Endothelial cell of umbilical vein (primary cell): ENCODE results near the gene DYNLT2. TPM values are rescaled to one million over a fixed set of nuclear protein-coding genes. Genes with fewer than 3 reads are reported as not detected.
"Not testable (repeated sequence)": the region's sequence is repeated elsewhere in the genome, so short reads cannot be mapped to it uniquely, and the experiment has no call there.

Experiments
- BruUV-seq: library from RNA; stranded (reverse); fragments of 400-500 nt; replicated peaks from 2 replicates; lab custom pipeline; 2021; lab: Mats Ljungman, UMichigan
- CTCF ChIA-PET: fragments of 300-600, 350-600 bp; sonication (Branson Sonifier 250); formaldehyde crosslinking; loops from one replicate; lab custom pipeline; 2021; ENCODE audit warnings: antibody characterized with exemption, inconsistent platforms; lab: Charles Lee
- POLR2A ChIA-PET: fragments of 300-600, 350-600 bp; sonication (Branson Sonifier 250); formaldehyde crosslinking; loops from one replicate; lab custom pipeline; 2021; ENCODE audit warnings: antibody characterized with exemption, inconsistent platforms; lab: Charles Lee
- DNase-seq: peaks from one replicate; pipeline ENCODE4 v3.0.0-alpha.2; 2011; ENCODE audit warnings: low read depth, low spot score
- FAIRE-seq: peaks from 2 replicates; lab custom pipeline; 2011; peaks lifted over from hg19 to GRCh38; lab: Jason Lieb, UNC
- H2AFZ ChIP-seq: 2 replicates; pipeline ENCODE4 v1.6.0; 2012; ENCODE audit warnings: low read depth, low read length, control low read depth, inconsistent platforms
- H3K27ac ChIP-seq: 2 replicates; pipeline ENCODE4 v1.5.1; 2011; ENCODE audit warnings: low read depth, mild to moderate bottlenecking, control low read depth, low read length, moderate library complexity; ENCODE audit not compliant: insufficient read depth
- H3K27me3 ChIP-seq, 2 experiments: 2 replicates each; pipeline versions ENCODE4 v1.6.0 to v1.6.1; 2011; ENCODE audit warnings: low read length in 2 of 2, mixed read lengths in 1 of 2; ENCODE audit not compliant: control insufficient read depth in 2 of 2, insufficient read depth in 2 of 2
- H3K36me3 ChIP-seq, 2 experiments: 2 replicates in 1 of 2; 3 replicates in 1 of 2; pipeline ENCODE4 v1.5.1; 2011; ENCODE audit warnings: low read length in 2 of 2, mild to moderate bottlenecking in 1 of 2, moderate library complexity in 1 of 2; ENCODE audit not compliant: control insufficient read depth in 2 of 2, insufficient read depth in 2 of 2; ENCODE audit errors: extremely low read depth in 1 of 2
- H3K4me1 ChIP-seq: 3 replicates; pipeline ENCODE4 v1.5.1; 2011; ENCODE audit warnings: mild to moderate bottlenecking, low read length; ENCODE audit not compliant: control insufficient read depth, insufficient read depth; ENCODE audit errors: extremely low read depth
- H3K4me2 ChIP-seq: 2 replicates; pipeline ENCODE4 v1.6.1; 2011; ENCODE audit warnings: low read length, control low read depth, mixed read lengths; ENCODE audit not compliant: insufficient read depth
- H3K4me3 ChIP-seq, 3 experiments: fragments of 200-600 bp in 1 of 3; sonication (generic), shearing (Covaris generic) in 1 of 3; replicated peaks in 1 of 3; 2 replicates each; pipeline ENCODE4 v1.5.1; 2011 to 2016; ENCODE audit warnings: control low read depth in 3 of 3, low read length in 3 of 3, mild to moderate bottlenecking in 2 of 3, inconsistent platforms in 1 of 3, low read depth in 1 of 3, moderate library complexity in 1 of 3; ENCODE audit not compliant: insufficient read depth in 1 of 3
- H3K79me2 ChIP-seq: 2 replicates; pipeline ENCODE4 v1.6.0; 2012; ENCODE audit warnings: low read length, inconsistent platforms; ENCODE audit not compliant: control insufficient read depth, insufficient read depth
- H3K9ac ChIP-seq: replicated peaks from 2 replicates; pipeline ENCODE3; 2011; ENCODE audit warnings: low read length, control low read depth; ENCODE audit not compliant: insufficient read depth; ENCODE audit errors: extremely low read depth
- H3K9me1 ChIP-seq: replicated peaks from 3 replicates; pipeline ENCODE4 v1.6.0; 2011; ENCODE audit warnings: mild to moderate bottlenecking, low read length; ENCODE audit not compliant: control insufficient read depth, insufficient read depth; ENCODE audit errors: extremely low read depth
- H3K9me3 ChIP-seq: replicated peaks from 2 replicates; pipeline ENCODE4 v1.5.1; 2012; ENCODE audit warnings: low read length, inconsistent platforms; ENCODE audit not compliant: control insufficient read depth, insufficient read depth
- H4K20me1 ChIP-seq: replicated peaks from 2 replicates; pipeline ENCODE3; 2011; ENCODE audit warnings: mild to moderate bottlenecking, low read length; ENCODE audit not compliant: control insufficient read depth, insufficient read depth; ENCODE audit errors: extremely low read depth
- EZH2 ChIP-seq: IDR thresholded peaks from 2 replicates; pipeline ENCODE4 v1.6.1; 2012; ENCODE audit warnings: borderline replicate concordance, low read depth, mild to moderate bottlenecking, moderate library complexity, low read length, inconsistent platforms; ENCODE audit not compliant: severe bottlenecking
- FOS ChIP-seq: IDR thresholded peaks from 2 replicates; pipeline ENCODE4 v1.6.1; 2011; ENCODE audit warnings: mild to moderate bottlenecking, low read length, moderate library complexity, borderline replicate concordance; ENCODE audit not compliant: insufficient read depth
- GATA2 ChIP-seq: IDR thresholded peaks from 2 replicates; pipeline ENCODE4 v1.7.0; 2011; ENCODE audit warnings: low read depth, mild to moderate bottlenecking, moderate library complexity, mixed read lengths, low read length; ENCODE audit not compliant: insufficient read length, insufficient read depth
- JUN ChIP-seq: IDR thresholded peaks from 2 replicates; pipeline ENCODE4 v1.6.1; 2011; ENCODE audit warnings: borderline replicate concordance, low read depth; ENCODE audit not compliant: insufficient read length, insufficient read depth
- MYC ChIP-seq: IDR thresholded peaks from one replicate; pipeline ENCODE4 v1.6.1; 2011; ENCODE audit warnings: mild to moderate bottlenecking, low read depth, low read length
- POLR2A ChIP-seq: IDR thresholded peaks from 2 replicates; pipeline ENCODE4 v1.6.1; 2012; ENCODE audit warnings: low read depth, mild to moderate bottlenecking, control low read depth, low read length
- POLR2AphosphoS5 ChIP-seq: IDR thresholded peaks from 2 replicates; pipeline ENCODE4 v1.6.1; 2012; ENCODE audit warnings: low read depth, mild to moderate bottlenecking, control low read depth, low read length, moderate library complexity; ENCODE audit not compliant: insufficient read depth
- dilution Hi-C: fragments of 300-500 bp; cut with MboI; formaldehyde crosslinking; loops from one replicate; pipeline ENCODE4 v1.15.0; 2019; ENCODE audit warnings: low sequenced_read_pairs; ENCODE audit not compliant: extremely low pct_ligation_motif_present
- intact Hi-C: fragments of 100-400 bp; cut with micrococcal nuclease; formaldehyde crosslinking; loops from one replicate; pipeline ENCODE4 v1.10.0; 2022
- polyA plus RNA-seq, 4 experiments: library from polyadenylated mRNA; depleted of rRNA in 3 of 4; stranded (reverse) in 3 of 4; unstranded in 1 of 4; fragments of >200 nt; gene quantifications; 2 replicates each; pipeline versions ENCODE4 v1.2.1 to v1.2.3, GENCODE V29; 2011 to 2012; ENCODE audit warnings: missing spikeins in 1 of 4
- total RNA-seq: library from RNA; stranded (reverse); gene quantifications from 2 replicates; pipeline ENCODE4 v1.2.3, GENCODE V29; 2021
- TF ChIP-seq, protein P1 (sequence below): IDR thresholded peaks from 2 replicates; pipeline ENCODE4 v1.6.1; 2011; ENCODE audit not compliant: insufficient read depth, insufficient read length
- TF ChIP-seq, protein P2 (sequence below), 2 donors: IDR thresholded peaks; 1 replicate in 1 of 2; 2 replicates in 1 of 2; pipeline ENCODE4 v1.5.1; 2011; ENCODE audit warnings: low read length in 2 of 2, mild to moderate bottlenecking in 2 of 2, moderate library complexity in 2 of 2, control low read depth in 1 of 2, inconsistent platforms in 1 of 2, low read depth in 1 of 2; ENCODE audit not compliant: insufficient read depth in 1 of 2; ENCODE audit errors: extremely low read depth in 1 of 2

DYNLT2 gene
- total and polyA plus RNA-seq, 2 donors (not counting 3 experiments of a cell fraction or from before 2014, with no cell fraction given) = 0.39 to 0.88 TPM

DNA sequence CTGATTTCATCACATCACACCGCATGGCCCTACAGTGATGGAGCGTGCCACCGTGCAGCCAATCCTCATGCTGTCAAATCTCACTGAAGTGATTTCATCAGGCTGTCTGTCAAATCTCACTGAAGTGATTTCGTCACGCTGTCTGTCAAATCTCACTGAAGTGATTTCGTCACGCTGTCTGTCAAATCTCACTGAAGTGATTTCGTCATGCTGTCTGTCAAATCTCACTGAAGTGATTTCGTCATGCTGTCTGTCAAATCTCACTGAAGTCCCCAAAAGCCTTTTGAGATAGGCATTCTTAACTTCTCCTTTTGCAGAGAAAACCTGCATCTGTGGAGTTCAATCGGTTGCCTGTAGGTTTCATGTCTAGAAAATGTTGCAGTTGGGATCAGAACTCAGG lies 14.4 kb upstream of the DYNLT2 start:
- H3K4me3 ChIP-seq, H3K9me1 ChIP-seq, DNase-seq, H3K4me2 ChIP-seq, H3K27me3 ChIP-seq, H3K4me1 ChIP-seq, H4K20me1 ChIP-seq, FAIRE-seq, intact Hi-C loops, POLR2A ChIA-PET, CTCF ChIA-PET, H3K9me3 ChIP-seq, H3K27ac ChIP-seq, BruUV-seq, H3K36me3 ChIP-seq, H3K9ac ChIP-seq, H3K79me2 ChIP-seq, H2AFZ ChIP-seq, dilution Hi-C loops: not testable (repeated sequence)

DNA sequence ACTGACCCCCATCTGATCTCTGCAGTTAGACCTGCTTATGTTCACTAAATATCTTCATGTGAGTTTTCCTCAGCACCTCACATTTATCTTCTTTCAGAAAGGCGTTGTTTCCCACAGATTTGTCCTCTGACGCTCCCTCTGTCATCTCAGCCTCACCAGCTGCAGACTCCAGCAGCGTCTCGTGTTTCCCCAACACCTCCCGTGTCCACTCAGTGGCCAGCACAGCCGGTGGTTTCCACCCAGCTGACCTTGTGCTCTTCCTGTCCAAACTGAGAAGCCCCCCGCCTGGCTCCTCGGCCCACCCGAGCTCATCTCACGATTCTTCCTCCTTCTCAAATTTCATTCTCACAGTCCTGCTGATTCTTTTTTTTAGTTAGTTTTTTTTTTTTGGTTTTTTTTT lies 12.5 kb upstream of the DYNLT2 start:
- no peaks in the 10 kb centered on the region for H3K79me2 ChIP-seq
- DNase-seq (no peak), FAIRE-seq (no peak)
- H3K4me3 ChIP-seq = no peak overlapping the region
- no peaks in the 10 kb centered on the region for H4K20me1 ChIP-seq
- dilution Hi-C loops = no loop called here
- POLR2A ChIA-PET = no interaction called here
- no TSS peak for BruUV-seq
- H3K9me1 ChIP-seq = no peaks in the 10 kb centered on the region
- no peaks in the 10 kb centered on the region for H3K4me1 ChIP-seq
- CTCF ChIA-PET = interaction anchor here (0.6 kb wide), 1 partner anchor 25 kb away, joined by 3 read pairs; no protein-coding TSS in a partner anchor
- no peak overlapping the region for H3K4me2 ChIP-seq
- H3K36me3 ChIP-seq = peaks cover 7 to 8% of the 10 kb centered on the region in 2 experiments
- intact Hi-C loops = no loop called here
- no peaks in the 10 kb centered on the region for H3K9me3 ChIP-seq
- H3K27ac ChIP-seq = no peak overlapping the region
- H3K9ac ChIP-seq = no peak overlapping the region
- TF ChIP-seq, protein P1, sequence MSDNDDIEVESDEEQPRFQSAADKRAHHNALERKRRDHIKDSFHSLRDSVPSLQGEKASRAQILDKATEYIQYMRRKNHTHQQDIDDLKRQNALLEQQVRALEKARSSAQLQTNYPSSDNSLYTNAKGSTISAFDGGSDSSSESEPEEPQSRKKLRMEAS = no peak
- TF ChIP-seq EZH2 (no peak), JUN (no peak), MYC (no peak), FOS (no peak), GATA2 (no peak), POLR2AphosphoS5 (no peak), POLR2A (no peak)
- TF ChIP-seq, protein P2, sequence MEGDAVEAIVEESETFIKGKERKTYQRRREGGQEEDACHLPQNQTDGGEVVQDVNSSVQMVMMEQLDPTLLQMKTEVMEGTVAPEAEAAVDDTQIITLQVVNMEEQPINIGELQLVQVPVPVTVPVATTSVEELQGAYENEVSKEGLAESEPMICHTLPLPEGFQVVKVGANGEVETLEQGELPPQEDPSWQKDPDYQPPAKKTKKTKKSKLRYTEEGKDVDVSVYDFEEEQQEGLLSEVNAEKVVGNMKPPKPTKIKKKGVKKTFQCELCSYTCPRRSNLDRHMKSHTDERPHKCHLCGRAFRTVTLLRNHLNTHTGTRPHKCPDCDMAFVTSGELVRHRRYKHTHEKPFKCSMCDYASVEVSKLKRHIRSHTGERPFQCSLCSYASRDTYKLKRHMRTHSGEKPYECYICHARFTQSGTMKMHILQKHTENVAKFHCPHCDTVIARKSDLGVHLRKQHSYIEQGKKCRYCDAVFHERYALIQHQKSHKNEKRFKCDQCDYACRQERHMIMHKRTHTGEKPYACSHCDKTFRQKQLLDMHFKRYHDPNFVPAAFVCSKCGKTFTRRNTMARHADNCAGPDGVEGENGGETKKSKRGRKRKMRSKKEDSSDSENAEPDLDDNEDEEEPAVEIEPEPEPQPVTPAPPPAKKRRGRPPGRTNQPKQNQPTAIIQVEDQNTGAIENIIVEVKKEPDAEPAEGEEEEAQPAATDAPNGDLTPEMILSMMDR (IDR thresholded peaks at IDR 0.05; ENCODE audit: extremely low read depth in 1 of 2, insufficient read depth in 1 of 2, low read depth in 1 of 2, low read length in 2 of 2) = no peak
- no peak overlapping the region for H2AFZ ChIP-seq
- H3K27me3 ChIP-seq = no peaks in the 10 kb centered on the region
